SU-DHL-6 (cell line): ENCODE results near the gene MTMR3.

Experiments
- H2AFZ ChIP-seq: fragments of 200-600 bp; sonication (generic); 2 replicates; pipeline ENCODE4 v1.6.1; 2014; ENCODE audit warnings: low read depth, mild to moderate bottlenecking, moderate library complexity, mixed read lengths, antibody characterized with exemption, low read length; ENCODE audit not compliant: severe bottlenecking
- H3F3A ChIP-seq: fragments of 200-600 bp; shearing (Covaris generic); 2 replicates; pipeline ENCODE4 v1.6.0; 2016; ENCODE audit warnings: antibody characterized with exemption, mild to moderate bottlenecking; ENCODE audit not compliant: insufficient read depth
- H3K27ac ChIP-seq: fragments of 200-600 bp; sonication (generic); 2 replicates; pipeline ENCODE4 v1.5.1; 2016; ENCODE audit warnings: low read depth, mild to moderate bottlenecking, low read length, moderate library complexity, mixed read lengths
- H3K27me3 ChIP-seq: fragments of 200-600 bp; sonication (generic), shearing (Covaris generic); 2 replicates; pipeline ENCODE4 v1.6.0; 2014; ENCODE audit warnings: mild to moderate bottlenecking, low read length
- H3K36me3 ChIP-seq: fragments of 200-600 bp; sonication (generic); 2 replicates; pipeline ENCODE4 v1.6.1; 2014; ENCODE audit warnings: mild to moderate bottlenecking, low read length, mixed read lengths
- H3K4me2 ChIP-seq: fragments of 300-600, 200-600 bp; shearing (Covaris generic), sonication (generic); 2 replicates; pipeline ENCODE4 v1.6.0; 2014; ENCODE audit warnings: low read length, low read depth, mild to moderate bottlenecking; ENCODE audit not compliant: poor library complexity, severe bottlenecking
- H3K4me3 ChIP-seq: fragments of 200-600 bp; sonication (generic); 2 replicates; pipeline ENCODE4 v1.5.1; 2014; ENCODE audit warnings: antibody characterized with exemption, low read length, mild to moderate bottlenecking, mixed read lengths; ENCODE audit not compliant: insufficient read depth, poor library complexity, severe bottlenecking
- H3K79me2 ChIP-seq: fragments of 200-600 bp; sonication (generic); 2 replicates; pipeline ENCODE4 v1.6.1; 2014; ENCODE audit warnings: mild to moderate bottlenecking, low read length, moderate library complexity; ENCODE audit not compliant: insufficient read depth
- H3K9ac ChIP-seq: fragments of 200-600 bp; sonication (generic); 2 replicates; pipeline ENCODE4 v1.7.0; 2014; ENCODE audit warnings: mild to moderate bottlenecking, low read length
- H3K9me2 ChIP-seq: fragments of 200-600 bp; sonication (generic); replicated peaks from 2 replicates; pipeline ENCODE4 v1.6.1; 2014; ENCODE audit warnings: low read length; ENCODE audit not compliant: insufficient read depth
- H3K9me3 ChIP-seq: fragments of 200-600 bp; sonication (generic); 2 replicates; pipeline ENCODE4 v1.6.1; 2014; ENCODE audit warnings: low read length, mixed read lengths; ENCODE audit not compliant: insufficient read depth
- H4K20me1 ChIP-seq: fragments of 200-600 bp; sonication (generic); 2 replicates; pipeline ENCODE4 v1.6.1; 2014; ENCODE audit warnings: low read depth, mild to moderate bottlenecking, antibody characterized with exemption, low read length, moderate library complexity, mixed read lengths
- CTCF ChIP-seq: fragments of 200-600 bp; sonication (generic); IDR thresholded peaks from one replicate; pipeline ENCODE4 v1.5.1; 2017; ENCODE audit warnings: antibody characterized with exemption, mild to moderate bottlenecking, low read length, moderate library complexity; ENCODE audit not compliant: insufficient read depth, poor library complexity, severe bottlenecking
- EZH2phosphoT487 ChIP-seq: fragments of 200-600 bp; sonication (generic), shearing (Covaris generic); conservative IDR thresholded peaks from 2 replicates; pipeline ENCODE4 v1.6.1; 2018; ENCODE audit warnings: mild to moderate bottlenecking, antibody characterized with exemption, low read length, moderate library complexity, mixed read lengths

The MTMR3 gene

DNA sequence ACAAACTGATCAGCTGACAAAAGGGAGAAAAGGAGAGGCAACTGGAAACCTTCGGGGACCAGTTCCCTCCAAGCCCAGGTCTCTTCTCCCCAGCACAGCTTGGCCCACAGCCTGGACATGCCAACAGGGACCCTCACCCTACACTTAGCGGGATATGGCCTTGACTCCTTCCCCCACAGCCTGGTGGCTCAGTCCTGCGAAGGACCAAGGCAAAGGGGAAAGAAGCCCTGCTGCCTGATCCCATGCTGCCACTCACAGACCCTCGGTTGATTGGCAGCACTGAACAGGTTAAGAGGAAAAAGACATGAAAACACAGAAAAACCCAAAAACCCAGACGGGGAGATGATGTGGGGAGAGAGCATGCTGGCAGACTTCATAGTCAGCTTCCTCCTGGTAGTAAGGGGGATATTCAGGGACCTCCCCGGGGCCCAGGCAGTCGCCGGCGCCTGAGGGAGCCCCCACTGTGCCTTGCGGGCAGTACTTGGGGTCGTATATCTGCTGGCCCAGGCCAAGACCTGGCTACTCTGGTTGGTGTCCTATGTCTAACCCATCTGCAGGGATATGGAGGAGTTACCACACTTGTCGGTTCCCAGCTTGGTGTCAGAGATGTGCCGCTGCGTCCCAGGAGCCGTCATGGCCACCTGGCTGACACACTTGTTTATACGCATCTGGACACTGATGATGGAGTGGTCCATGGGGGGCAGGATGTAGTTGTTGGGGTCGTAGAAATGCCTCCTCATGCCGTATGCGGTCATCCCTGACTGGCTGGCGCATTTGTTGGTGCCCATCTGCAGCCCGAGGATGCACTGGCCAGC, 163.1 kb downstream of the MTMR3 start:
- no peaks in the 10 kb centered on the region for H3F3A ChIP-seq
- H3K4me3 ChIP-seq, result no peak overlapping the region
- no peaks in the 10 kb centered on the region for H3K9me2 ChIP-seq
- TF ChIP-seq EZH2phosphoT487 (no peak), CTCF (no peak)
- H3K9ac ChIP-seq, result no peak overlapping the region
- H3K79me2 ChIP-seq, result no peaks in the 10 kb centered on the region
- H2AFZ ChIP-seq, result no peak overlapping the region
- no peaks in the 10 kb centered on the region for H3K36me3 ChIP-seq
- H3K9me3 ChIP-seq, result no peaks in the 10 kb centered on the region
- no peaks in the 10 kb centered on the region for H4K20me1 ChIP-seq
- no peak overlapping the region for H3K4me2 ChIP-seq
- H3K27ac ChIP-seq, result no peak overlapping the region
- H3K27me3 ChIP-seq, result no peaks in the 10 kb centered on the region

GRCh38 chr22:30046716-30047363, 163.9 kb downstream of the MTMR3 start:
- Histone ChIP-seq H2AFZ (no peak overlapping the region), H3K4me3 (no peak overlapping the region), H4K20me1 (no peaks in the 10 kb centered on the region), H3K9me3 (no peaks in the 10 kb centered on the region), H3K36me3 (no peaks in the 10 kb centered on the region), H3F3A (no peaks in the 10 kb centered on the region), H3K9me2 (no peaks in the 10 kb centered on the region), H3K79me2 (no peaks in the 10 kb centered on the region), H3K27ac (no peak overlapping the region), H3K27me3 (no peaks in the 10 kb centered on the region), H3K9ac (no peak overlapping the region), H3K4me2 (no peak overlapping the region)
- no peak for TF ChIP-seq CTCF
- TF ChIP-seq EZH2phosphoT487, result no peak

DNA sequence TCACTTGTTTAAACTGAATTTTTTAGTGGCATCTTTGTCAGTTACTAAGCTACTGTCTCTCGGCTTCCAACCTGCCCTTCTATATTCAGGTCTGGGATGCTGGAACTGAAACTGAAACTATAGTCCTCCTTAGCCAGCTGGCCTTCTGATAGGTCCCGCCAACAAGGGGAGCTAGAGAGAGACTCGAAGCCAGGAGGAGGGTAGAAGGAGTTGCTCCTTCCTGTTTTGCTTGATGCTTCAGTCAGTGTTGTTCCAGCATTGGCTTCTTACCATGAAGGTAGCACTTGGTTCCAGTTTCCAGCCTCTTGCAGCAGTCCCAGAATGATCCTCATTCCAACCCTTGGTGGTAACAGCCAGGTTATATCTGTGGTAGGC, 164.4 kb downstream of the MTMR3 start:
- no peak overlapping the region for H3K4me2 ChIP-seq
- no peak overlapping the region for H3K9ac ChIP-seq
- H2AFZ ChIP-seq, result no peak overlapping the region
- no peaks in the 10 kb centered on the region for H3K27me3 ChIP-seq
- TF ChIP-seq EZH2phosphoT487, result no peak
- no peak for TF ChIP-seq CTCF
- no peak overlapping the region for H3K27ac ChIP-seq
- H3K9me2 ChIP-seq, result no peaks in the 10 kb centered on the region
- no peaks in the 10 kb centered on the region for H3K36me3 ChIP-seq
- no peaks in the 10 kb centered on the region for H3K79me2 ChIP-seq
- no peaks in the 10 kb centered on the region for H4K20me1 ChIP-seq
- no peak overlapping the region for H3K4me3 ChIP-seq
- no peaks in the 10 kb centered on the region for H3K9me3 ChIP-seq
- no peaks in the 10 kb centered on the region for H3F3A ChIP-seq
